ENCODE measurements around the gene ELOVL4. TPM values are rescaled to one million over a fixed set of nuclear protein-coding genes. Genes with fewer than 3 reads are reported as not detected.

The ELOVL4 gene
- total RNA-seq, 1 donor from 2014 or later = 6.1 TPM

DNA sequence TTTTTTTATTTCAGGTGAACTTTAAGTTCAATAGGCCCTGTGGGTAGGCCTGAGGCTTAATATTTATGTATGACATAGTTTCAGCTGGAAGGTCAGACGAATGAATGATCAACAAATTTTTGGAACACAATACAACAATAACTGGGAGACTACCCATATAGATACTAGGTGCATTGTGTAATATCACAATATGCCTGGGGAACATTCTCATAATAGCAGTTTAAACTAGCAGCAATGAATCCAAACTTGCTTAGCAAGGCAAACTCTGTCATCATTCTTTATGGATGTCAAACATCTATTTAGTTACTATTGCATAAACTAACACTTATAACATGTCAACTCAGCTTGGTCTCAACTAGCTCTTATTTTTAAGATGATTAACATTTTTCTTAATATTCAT lies 49.3 kb downstream of the ELOVL4 start:
- Mint-ChIP-seq H3K36me3 (ENCODE audit: low read depth) (no peaks in the 10 kb centered on the region), H3K27ac (ENCODE audit: unreplicated experiment) (no peak overlapping the region), H3K27me3 (ENCODE audit: low read depth) (peaks cover 9% of the 10 kb centered on the region), H3K4me1 (ENCODE audit: low read depth) (peaks cover 5% of the 10 kb centered on the region), H3K4me3 (ENCODE audit: unreplicated experiment) (no peak overlapping the region), H3K9me3 (ENCODE audit: low read depth) (no peaks in the 10 kb centered on the region)
- TF ChIP-seq, protein P1, sequence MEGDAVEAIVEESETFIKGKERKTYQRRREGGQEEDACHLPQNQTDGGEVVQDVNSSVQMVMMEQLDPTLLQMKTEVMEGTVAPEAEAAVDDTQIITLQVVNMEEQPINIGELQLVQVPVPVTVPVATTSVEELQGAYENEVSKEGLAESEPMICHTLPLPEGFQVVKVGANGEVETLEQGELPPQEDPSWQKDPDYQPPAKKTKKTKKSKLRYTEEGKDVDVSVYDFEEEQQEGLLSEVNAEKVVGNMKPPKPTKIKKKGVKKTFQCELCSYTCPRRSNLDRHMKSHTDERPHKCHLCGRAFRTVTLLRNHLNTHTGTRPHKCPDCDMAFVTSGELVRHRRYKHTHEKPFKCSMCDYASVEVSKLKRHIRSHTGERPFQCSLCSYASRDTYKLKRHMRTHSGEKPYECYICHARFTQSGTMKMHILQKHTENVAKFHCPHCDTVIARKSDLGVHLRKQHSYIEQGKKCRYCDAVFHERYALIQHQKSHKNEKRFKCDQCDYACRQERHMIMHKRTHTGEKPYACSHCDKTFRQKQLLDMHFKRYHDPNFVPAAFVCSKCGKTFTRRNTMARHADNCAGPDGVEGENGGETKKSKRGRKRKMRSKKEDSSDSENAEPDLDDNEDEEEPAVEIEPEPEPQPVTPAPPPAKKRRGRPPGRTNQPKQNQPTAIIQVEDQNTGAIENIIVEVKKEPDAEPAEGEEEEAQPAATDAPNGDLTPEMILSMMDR (IDR thresholded peaks at IDR 0.05) = no peak
- no peak for DNase-seq (ENCODE audit: low spot score)

DNA sequence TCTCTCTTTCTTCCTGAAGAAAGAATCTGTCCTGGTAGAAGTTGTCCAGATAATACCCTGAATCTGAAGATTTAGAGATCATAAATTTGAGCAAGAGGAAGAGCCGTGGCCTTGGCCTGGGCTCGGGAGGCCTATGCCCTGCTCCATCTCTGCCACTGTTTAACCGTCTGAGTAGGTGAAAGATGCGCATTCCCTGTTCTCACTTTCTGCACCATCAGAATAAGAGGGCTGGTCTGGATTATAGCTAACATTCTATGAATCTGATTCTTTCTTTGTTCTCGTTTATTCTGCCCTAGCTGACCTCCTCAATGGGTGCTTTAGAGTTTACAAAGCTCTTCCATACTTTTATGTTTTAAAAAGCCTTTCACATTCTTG lies 51.3 kb downstream of the ELOVL4 start:
- no peak overlapping the region for H3K27ac Mint-ChIP-seq (ENCODE audit: unreplicated experiment)
- no peaks in the 10 kb centered on the region for H3K36me3 Mint-ChIP-seq (ENCODE audit: low read depth)
- peaks cover 9% of the 10 kb centered on the region for H3K27me3 Mint-ChIP-seq (ENCODE audit: low read depth)
- H3K4me1 Mint-ChIP-seq (ENCODE audit: low read depth) = peaks cover 5% of the 10 kb centered on the region
- TF ChIP-seq, protein P1 (IDR thresholded peaks at IDR 0.05) = no peak
- peaks cover 14% of the 10 kb centered on the region for H3K9me3 Mint-ChIP-seq (ENCODE audit: low read depth)
- no peak overlapping the region for H3K4me3 Mint-ChIP-seq (ENCODE audit: unreplicated experiment)
- no peak for DNase-seq (ENCODE audit: low spot score)

DNA sequence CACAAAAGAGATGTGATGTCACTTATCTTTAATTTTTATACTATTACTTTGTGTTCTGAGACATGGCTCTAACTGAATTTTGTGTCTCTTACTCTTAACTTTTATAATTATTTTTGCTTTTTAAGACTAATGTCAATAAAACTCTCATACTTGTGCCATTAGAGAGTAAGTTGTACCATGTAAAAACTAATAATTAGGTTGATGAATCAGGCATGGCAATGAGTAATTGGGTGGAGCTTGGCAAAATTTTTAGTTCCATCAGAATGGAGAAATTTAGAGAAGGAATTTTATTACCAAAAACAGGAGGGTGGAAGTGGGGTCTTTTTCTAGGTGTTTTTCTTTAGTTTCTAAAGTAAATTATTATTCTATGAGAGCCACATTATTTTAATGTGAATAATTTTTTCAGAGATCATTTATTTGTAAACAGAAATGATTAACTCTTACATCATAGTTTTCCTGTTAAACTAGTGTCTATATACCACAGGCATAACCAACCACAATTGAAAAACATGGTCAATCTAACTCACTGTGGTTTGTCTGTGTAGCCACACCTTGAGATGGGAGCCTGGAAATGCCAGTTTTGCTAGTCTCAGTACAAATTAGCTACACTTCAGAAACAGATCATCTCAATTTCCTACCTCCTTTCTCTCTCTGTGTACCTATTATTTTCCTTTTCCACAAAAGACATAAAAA lies 51.8 kb downstream of the ELOVL4 start:
- Mint-ChIP-seq H3K36me3 (ENCODE audit: low read depth) (peaks cover 3% of the 10 kb centered on the region), H3K27me3 (ENCODE audit: low read depth) (peaks cover 12% of the 10 kb centered on the region), H3K4me3 (ENCODE audit: unreplicated experiment) (no peak overlapping the region), H3K27ac (ENCODE audit: unreplicated experiment) (no peak overlapping the region), H3K9me3 (ENCODE audit: low read depth) (peaks cover 18% of the 10 kb centered on the region), H3K4me1 (ENCODE audit: low read depth) (peaks cover 5% of the 10 kb centered on the region)
- TF ChIP-seq, protein P1 (IDR thresholded peaks at IDR 0.05) = no peak
- DNase-seq (ENCODE audit: low spot score) = no peak

DNA sequence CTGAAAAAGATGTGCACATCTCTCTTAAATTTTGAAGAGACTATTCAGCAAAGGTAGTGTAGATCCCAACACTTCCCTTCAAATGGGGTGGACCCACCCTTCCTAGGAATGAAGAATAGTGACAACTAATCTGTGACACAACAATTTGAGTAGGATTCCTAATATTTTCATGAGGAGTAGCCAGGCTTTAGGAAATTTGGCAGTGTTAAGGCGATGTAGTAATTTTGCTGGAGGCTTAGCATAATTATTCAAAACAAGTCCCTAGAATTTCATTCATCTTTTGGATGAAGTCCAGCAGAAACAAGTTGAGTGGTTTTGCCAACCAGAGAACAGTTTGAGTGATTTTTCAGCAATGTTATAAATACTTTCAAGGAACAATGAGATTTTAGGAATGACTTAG lies 52.4 kb downstream of the ELOVL4 start:
- Mint-ChIP-seq H3K27me3 (ENCODE audit: low read depth) (peaks cover 12% of the 10 kb centered on the region), H3K4me1 (ENCODE audit: low read depth) (peaks cover 5% of the 10 kb centered on the region), H3K4me3 (ENCODE audit: unreplicated experiment) (no peak overlapping the region), H3K9me3 (ENCODE audit: low read depth) (peaks cover 24% of the 10 kb centered on the region), H3K27ac (ENCODE audit: unreplicated experiment) (no peak overlapping the region), H3K36me3 (ENCODE audit: low read depth) (peaks cover 4% of the 10 kb centered on the region)
- no peak for DNase-seq (ENCODE audit: low spot score)
- TF ChIP-seq, protein P1 (IDR thresholded peaks at IDR 0.05) = no peak

DNA sequence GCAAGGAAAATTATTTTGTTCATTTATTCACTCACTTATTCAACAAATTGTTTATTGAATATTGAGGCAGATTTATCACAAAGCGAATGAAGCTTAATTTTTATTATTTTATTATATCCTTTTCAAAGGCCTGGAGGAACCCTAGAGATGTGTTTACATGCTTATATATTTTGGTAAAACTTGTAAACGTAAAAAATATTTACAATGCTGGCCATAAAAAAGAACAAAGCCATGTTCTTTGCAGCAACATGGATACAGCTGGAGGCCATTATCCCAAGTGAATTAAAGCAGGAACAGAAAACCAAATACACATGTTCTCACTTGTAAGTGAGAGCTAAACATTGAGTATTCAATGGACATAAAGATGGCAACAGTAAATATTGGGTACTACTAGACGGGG lies 58.8 kb downstream of the ELOVL4 start:
- peaks cover 4% of the 10 kb centered on the region for H3K36me3 Mint-ChIP-seq (ENCODE audit: low read depth)
- no peaks in the 10 kb centered on the region for H3K4me1 Mint-ChIP-seq (ENCODE audit: low read depth)
- no peak overlapping the region for H3K4me3 Mint-ChIP-seq (ENCODE audit: unreplicated experiment)
- TF ChIP-seq, protein P1 (IDR thresholded peaks at IDR 0.05) = no peak
- DNase-seq (ENCODE audit: low spot score) = no peak
- H3K27me3 Mint-ChIP-seq (ENCODE audit: low read depth) = peaks cover 38% of the 10 kb centered on the region
- no peak overlapping the region for H3K27ac Mint-ChIP-seq (ENCODE audit: unreplicated experiment)
- H3K9me3 Mint-ChIP-seq (ENCODE audit: low read depth) = peaks cover 26% of the 10 kb centered on the region

Data from chondrocyte (in vitro differentiated cells).